ENCODE data around the gene SEL1L3.

The SEL1L3 gene

GRCh38 chr4:25776795-25777194 is 86.0 kb downstream of the SEL1L3 start:
- Histone ChIP-seq H3K27me3 (ENCODE audit: low read length) (no peaks in the 10 kb centered on the region), H3K4me2 (ENCODE audit: low read depth, low read length, poor library complexity, severe bottlenecking) (no peak overlapping the region), H3K9me2 (replicated peaks; ENCODE audit: insufficient read depth, low read length) (no peaks in the 10 kb centered on the region), H3K36me3 (ENCODE audit: low read length) (peaks cover 80% of the 10 kb centered on the region), H2AFZ (ENCODE audit: low read depth, low read length, severe bottlenecking) (no peak overlapping the region), H3K9me3 (ENCODE audit: insufficient read depth, low read length) (no peaks in the 10 kb centered on the region), H3K27ac (ENCODE audit: low read depth, low read length) (no peak overlapping the region), H3K79me2 (ENCODE audit: insufficient read depth, low read length) (peaks cover 23% of the 10 kb centered on the region), H3F3A (ENCODE audit: insufficient read depth) (peaks cover 53% of the 10 kb centered on the region), H3K4me3 (ENCODE audit: insufficient read depth, low read length, poor library complexity, severe bottlenecking) (no peak overlapping the region), H3K9ac (ENCODE audit: low read length) (no peak overlapping the region), H4K20me1 (ENCODE audit: low read depth, low read length) (peaks cover 21% of the 10 kb centered on the region)
- TF ChIP-seq CTCF (IDR thresholded peaks at IDR 0.05; ENCODE audit: insufficient read depth, low read length, poor library complexity, severe bottlenecking) = no peak
- no peak for TF ChIP-seq EZH2phosphoT487 (conservative IDR thresholded peaks at IDR 0.05; ENCODE audit: low read length)

GRCh38 chr4:25775166-25775565 is 87.6 kb downstream of the SEL1L3 start:
- Histone ChIP-seq H3K27ac (ENCODE audit: low read depth, low read length) (no peak overlapping the region), H3F3A (ENCODE audit: insufficient read depth) (peaks cover 59% of the 10 kb centered on the region), H4K20me1 (ENCODE audit: low read depth, low read length) (peaks cover 25% of the 10 kb centered on the region), H3K79me2 (ENCODE audit: insufficient read depth, low read length) (peaks cover 29% of the 10 kb centered on the region), H3K27me3 (ENCODE audit: low read length) (no peaks in the 10 kb centered on the region), H3K4me3 (ENCODE audit: insufficient read depth, low read length, poor library complexity, severe bottlenecking) (no peak overlapping the region), H3K9me3 (ENCODE audit: insufficient read depth, low read length) (no peaks in the 10 kb centered on the region), H3K36me3 (ENCODE audit: low read length) (peaks cover 84% of the 10 kb centered on the region), H3K9ac (ENCODE audit: low read length) (no peak overlapping the region), H3K9me2 (replicated peaks; ENCODE audit: insufficient read depth, low read length) (no peaks in the 10 kb centered on the region), H2AFZ (ENCODE audit: low read depth, low read length, severe bottlenecking) (no peak overlapping the region), H3K4me2 (ENCODE audit: low read depth, low read length, poor library complexity, severe bottlenecking) (no peak overlapping the region)
- no peak for TF ChIP-seq EZH2phosphoT487 (conservative IDR thresholded peaks at IDR 0.05; ENCODE audit: low read length)
- no peak for TF ChIP-seq CTCF (IDR thresholded peaks at IDR 0.05; ENCODE audit: insufficient read depth, low read length, poor library complexity, severe bottlenecking)

- peaks cover 58% of the 10 kb centered on the region for H3F3A ChIP-seq (ENCODE audit: insufficient read depth)
- H3K9ac ChIP-seq (ENCODE audit: low read length) = no peak overlapping the region
- peaks cover 32% of the 10 kb centered on the region for H4K20me1 ChIP-seq (ENCODE audit: low read depth, low read length)
- H2AFZ ChIP-seq (ENCODE audit: low read depth, low read length, severe bottlenecking) = no peak overlapping the region
- no peak overlapping the region for H3K4me2 ChIP-seq (ENCODE audit: low read depth, low read length, poor library complexity, severe bottlenecking)
- peaks cover 86% of the 10 kb centered on the region for H3K36me3 ChIP-seq (ENCODE audit: low read length)
- H3K9me2 ChIP-seq (replicated peaks; ENCODE audit: insufficient read depth, low read length) = no peaks in the 10 kb centered on the region
- no peaks in the 10 kb centered on the region for H3K27me3 ChIP-seq (ENCODE audit: low read length)
- H3K4me3 ChIP-seq (ENCODE audit: insufficient read depth, low read length, poor library complexity, severe bottlenecking) = no peak overlapping the region
- TF ChIP-seq CTCF (IDR thresholded peaks at IDR 0.05; ENCODE audit: insufficient read depth, low read length, poor library complexity, severe bottlenecking) (no peak), EZH2phosphoT487 (conservative IDR thresholded peaks at IDR 0.05; ENCODE audit: low read length) (no peak)
- H3K27ac ChIP-seq (ENCODE audit: low read depth, low read length) = no peak overlapping the region
- H3K79me2 ChIP-seq (ENCODE audit: insufficient read depth, low read length) = peaks cover 29% of the 10 kb centered on the region
- no peaks in the 10 kb centered on the region for H3K9me3 ChIP-seq (ENCODE audit: insufficient read depth, low read length)
Measured at GRCh38 chr4:25773358-25773757, 89.4 kb downstream of the SEL1L3 start.

Data from SU-DHL-6 (cell line).